Measurements from ENCODE around the gene SLC38A8. TPM values are rescaled to one million over a fixed set of nuclear protein-coding genes. Genes with fewer than 3 reads are reported as not detected.

Gene SLC38A8
- total RNA-seq, 2 donors from 2014 or later, result not detected

- intact Hi-C loops (cut with DNase I, micrococcal nuclease), result loop anchor here in 1 of 2 donors (10.0 kb wide), 1 partner anchor 81 kb away; no protein-coding TSS in a partner anchor
- no peak for ATAC-seq
- no peak for DNase-seq
Observed at GRCh38 chr16:84055801-84056634, 13.4 kb upstream of the SLC38A8 start.

- intact Hi-C loops (cut with DNase I, micrococcal nuclease), result loop anchor here in 1 of 2 donors (10.0 kb wide), 1 partner anchor 81 kb away; no protein-coding TSS in a partner anchor
- DNase-seq, result no peak
- ATAC-seq, result no peak
Observed at GRCh38 chr16:84055366-84055765, 12.8 kb upstream of the SLC38A8 start.

- intact Hi-C loops (cut with DNase I, micrococcal nuclease), result loop anchor here in 1 of 2 donors (10.0 kb wide), 1 partner anchor 80 kb away; no protein-coding TSS in a partner anchor
- DNase-seq, result no peak
Observed at GRCh38 chr16:84054916-84055315, 12.3 kb upstream of the SLC38A8 start.

GRCh38 chr16:84054271-84054670 lies 11.7 kb upstream of the SLC38A8 start:
- DNase-seq (no peak), ATAC-seq (no peak)
- intact Hi-C loops (cut with DNase I, micrococcal nuclease), result loop anchor here in 1 of 2 donors (10.0 kb wide), 1 partner anchor 79 kb away; no protein-coding TSS in a partner anchor

More at GRCh38 chr16:84054916-84055315, 12.3 kb upstream of the SLC38A8 start:
- no peak for ATAC-seq

- no peak for ATAC-seq
- DNase-seq, result no peak
- intact Hi-C loops (cut with DNase I, micrococcal nuclease), result loop anchor here in 1 of 2 donors (10.0 kb wide), 1 partner anchor 78 kb away; no protein-coding TSS in a partner anchor
Observed at GRCh38 chr16:84053237-84053636, 10.6 kb upstream of the SLC38A8 start.

GRCh38 chr16:84052071-84052622 lies 9.6 kb upstream of the SLC38A8 start:
- no peak for DNase-seq
- intact Hi-C loops (cut with DNase I, micrococcal nuclease), result loop anchor here in 1 of 2 donors (10.0 kb wide), 1 partner anchor 77 kb away; no protein-coding TSS in a partner anchor
- ATAC-seq, result no peak

- intact Hi-C loops (cut with DNase I, micrococcal nuclease), result loop anchor here in 1 of 2 donors (10.0 kb wide), 1 partner anchor 76 kb away; no protein-coding TSS in a partner anchor
- no peak for ATAC-seq
- DNase-seq, result no peak
Observed at GRCh38 chr16:84050316-84050715, 7.7 kb upstream of the SLC38A8 start.

GRCh38 chr16:84049403-84050060 lies 6.9 kb upstream of the SLC38A8 start:
- ATAC-seq (no peak), DNase-seq (no peak)
- intact Hi-C loops (cut with DNase I, micrococcal nuclease), result loop anchor here in 1 of 2 donors (10.0 kb wide), 1 partner anchor 75 kb away; no protein-coding TSS in a partner anchor

- ATAC-seq (no peak), DNase-seq (no peak)
- intact Hi-C loops (cut with DNase I, micrococcal nuclease), result no loop called here
Observed at GRCh38 chr16:84048871-84049270, 6.3 kb upstream of the SLC38A8 start.

GRCh38 chr16:84048270-84048669 lies 5.7 kb upstream of the SLC38A8 start:
- DNase-seq, result peak in 1 of 2 donors; percentile 37
- intact Hi-C loops (cut with DNase I, micrococcal nuclease), result no loop called here
- peak; percentile 65 for ATAC-seq

- DNase-seq (no peak), ATAC-seq (no peak)
- intact Hi-C loops (cut with DNase I, micrococcal nuclease), result no loop called here
Observed at GRCh38 chr16:84047626-84048025, 5.0 kb upstream of the SLC38A8 start.

GRCh38 chr16:84047206-84047605 lies 4.6 kb upstream of the SLC38A8 start:
- intact Hi-C loops (cut with DNase I, micrococcal nuclease), result no loop called here

GRCh38 chr16:84045818-84046470 lies 3.3 kb upstream of the SLC38A8 start:
- intact Hi-C loops (cut with DNase I, micrococcal nuclease), result no loop called here

More at GRCh38 chr16:84047206-84047605, 4.6 kb upstream of the SLC38A8 start:
- DNase-seq, result no peak
- ATAC-seq, result no peak

GRCh38 chr16:84045001-84045817 lies 2.6 kb upstream of the SLC38A8 start:
- DNase-seq, result no peak
- intact Hi-C loops (cut with DNase I, micrococcal nuclease), result no loop called here
- no peak for ATAC-seq

More at GRCh38 chr16:84045818-84046470, 3.3 kb upstream of the SLC38A8 start:
- no peak for ATAC-seq
- no peak for DNase-seq

- intact Hi-C loops (cut with DNase I, micrococcal nuclease), result no loop called here
- DNase-seq, result no peak
- peak; percentile 53 for ATAC-seq
Observed at GRCh38 chr16:84044118-84044488, 1.5 kb upstream of the SLC38A8 start.

- DNase-seq (no peak), ATAC-seq (no peak)
- intact Hi-C loops (cut with DNase I, micrococcal nuclease), result no loop called here
Observed at GRCh38 chr16:84043486-84044117, 1.0 kb upstream of the SLC38A8 start.

GRCh38 chr16:84042879-84043485 lies 387 bp upstream of the SLC38A8 start:
- intact Hi-C loops (cut with DNase I, micrococcal nuclease), result no loop called here
- DNase-seq (no peak), ATAC-seq (peak; percentile 52)
